H9 (cell line): ENCODE data around the gene ZNF524. TPM values are rescaled to one million over a fixed set of nuclear protein-coding genes. Genes with fewer than 3 reads are reported as not detected.
A peak's percentile ranks its signal among the peaks of the same experiment; 100 is the strongest.

Experiments
- DNase-seq: peaks from one replicate; pipeline ENCODE4 v3.0.0-alpha.2; 2017
- H2AFZ ChIP-seq: one replicate; pipeline ENCODE4 v1.6.1; 2013; ENCODE audit warnings: mild to moderate bottlenecking, low read length, control low read depth, moderate library complexity
- H2AK5ac ChIP-seq: 2 replicates; pipeline ENCODE4 v1.6.1; 2013; ENCODE audit warnings: low read length, control low read depth, mixed read lengths; ENCODE audit not compliant: insufficient read length
- H2BK120ac ChIP-seq: one replicate; pipeline ENCODE4 v1.6.1; 2013; ENCODE audit warnings: low read depth, mild to moderate bottlenecking, low read length, control low read depth, inconsistent platforms; ENCODE audit not compliant: poor library complexity, severe bottlenecking
- H2BK12ac ChIP-seq: 2 replicates; pipeline ENCODE4 v1.6.1; 2013; ENCODE audit warnings: low read length, control low read depth, mixed read lengths, low read depth; ENCODE audit not compliant: insufficient read length
- H2BK15ac ChIP-seq: 2 replicates; pipeline ENCODE4 v1.6.1; 2013; ENCODE audit warnings: low read depth, low read length, control low read depth
- H2BK20ac ChIP-seq: one replicate; pipeline ENCODE4 v1.6.1; 2013; ENCODE audit warnings: low read depth, mild to moderate bottlenecking, low read length, control low read depth, inconsistent platforms; ENCODE audit not compliant: poor library complexity, severe bottlenecking
- H2BK5ac ChIP-seq: 2 replicates; pipeline ENCODE4 v1.6.1; 2013; ENCODE audit warnings: low read length, control low read depth, mixed read lengths; ENCODE audit not compliant: insufficient read length
- H3K14ac ChIP-seq: 2 replicates; pipeline ENCODE4 v1.6.1; 2013; ENCODE audit warnings: low read length, control low read depth; ENCODE audit not compliant: insufficient read depth
- H3K18ac ChIP-seq: 2 replicates; pipeline ENCODE4 v1.6.1; 2013; ENCODE audit warnings: low read depth, mild to moderate bottlenecking, mixed read lengths, low read length, control low read depth; ENCODE audit not compliant: insufficient read length
- H3K23ac ChIP-seq: 2 replicates; pipeline ENCODE4 v1.6.1; 2013; ENCODE audit warnings: low read length, control low read depth, mixed read lengths, low read depth; ENCODE audit not compliant: insufficient read length
- H3K23me2 ChIP-seq: 2 replicates; pipeline ENCODE4 v1.6.1; 2013; ENCODE audit warnings: low read depth, mild to moderate bottlenecking, mixed read lengths, low read length, control low read depth; ENCODE audit not compliant: insufficient read length, poor library complexity, severe bottlenecking
- H3K27ac ChIP-seq: 2 replicates; pipeline ENCODE4 v1.5.1; 2013; ENCODE audit warnings: low read length, control low read depth, mixed read lengths, low read depth; ENCODE audit not compliant: insufficient read length
- H3K27me3 ChIP-seq: 2 replicates; pipeline ENCODE4 v1.6.1; 2013; ENCODE audit warnings: low read length, control low read depth, inconsistent platforms; ENCODE audit not compliant: insufficient read depth
- H3K4ac ChIP-seq: 2 replicates; pipeline ENCODE4 v1.6.1; 2013; ENCODE audit warnings: low read depth, mild to moderate bottlenecking, control low read depth, inconsistent platforms, low read length, moderate library complexity
- H3K4me1 ChIP-seq: 2 replicates; pipeline ENCODE4 v1.6.1; 2013; ENCODE audit warnings: low read length, control low read depth, inconsistent platforms; ENCODE audit not compliant: insufficient read depth
- H3K4me2 ChIP-seq: 2 replicates; pipeline ENCODE4 v1.6.1; 2013; ENCODE audit warnings: low read length, control low read depth, mixed read lengths; ENCODE audit not compliant: insufficient read length, insufficient read depth
- H3K56ac ChIP-seq: 2 replicates; pipeline ENCODE4 v1.6.1; 2013; ENCODE audit warnings: low read depth, mild to moderate bottlenecking, mixed read lengths, low read length, control low read depth; ENCODE audit not compliant: insufficient read length
- H3K79me1 ChIP-seq: 2 replicates; pipeline ENCODE4 v1.6.1; 2013; ENCODE audit warnings: low read depth, mild to moderate bottlenecking, moderate library complexity, low read length, control low read depth, inconsistent platforms; ENCODE audit not compliant: insufficient read depth, poor library complexity, severe bottlenecking
- H3K79me2 ChIP-seq: 2 replicates; pipeline ENCODE4 v1.6.1; 2013; ENCODE audit warnings: low read length, control low read depth, inconsistent platforms; ENCODE audit not compliant: insufficient read depth
- H3K9ac ChIP-seq: 2 replicates; pipeline ENCODE4 v1.6.1; 2013; ENCODE audit warnings: low read length, control low read depth, mixed read lengths; ENCODE audit not compliant: insufficient read length; ENCODE audit errors: extremely low read depth
- H3K9me3 ChIP-seq: one replicate; pipeline ENCODE4 v1.6.1; 2013; ENCODE audit warnings: low read depth, low read length, inconsistent platforms; ENCODE audit not compliant: control insufficient read depth
- H3T11ph ChIP-seq: one replicate; pipeline ENCODE4 v1.6.1; 2013; ENCODE audit warnings: mild to moderate bottlenecking, low read length, control low read depth, inconsistent platforms
- H4K20me1 ChIP-seq: one replicate; pipeline ENCODE4 v1.6.1; 2013; ENCODE audit not compliant: control insufficient read depth, insufficient read length, insufficient read depth
- H4K5ac ChIP-seq: 2 replicates; pipeline ENCODE4 v1.6.1; 2013; ENCODE audit warnings: low read depth, mild to moderate bottlenecking, mixed read lengths, low read length, control low read depth; ENCODE audit not compliant: insufficient read length
- H4K8ac ChIP-seq: replicated peaks from 2 replicates; pipeline ENCODE4 v1.6.1; 2013; ENCODE audit warnings: low read length, control low read depth, mixed read lengths, low read depth; ENCODE audit not compliant: insufficient read length
- H4K91ac ChIP-seq: 2 replicates; pipeline ENCODE4 v1.6.1; 2013; ENCODE audit warnings: low read depth, mild to moderate bottlenecking, moderate library complexity, mixed read lengths, low read length, control low read depth; ENCODE audit not compliant: insufficient read length
- H3K27ac Mint-ChIP-seq, 3 experiments: 2 replicates in 2 of 3; 3 replicates in 1 of 3; pipeline ENCODE4 v1.8.0; 2020 to 2021; ENCODE audit warnings: mixed read lengths in 3 of 3, mild to moderate bottlenecking in 1 of 3, moderate library complexity in 1 of 3
- H3K27me3 Mint-ChIP-seq: 2 replicates; pipeline ENCODE4 v1.8.0; 2021; ENCODE audit warnings: low read depth, mild to moderate bottlenecking, moderate library complexity, mixed read lengths
- H3K36me3 Mint-ChIP-seq, 3 experiments: 2 replicates in 2 of 3; 3 replicates in 1 of 3; pipeline ENCODE4 v1.8.0; 2020 to 2021; ENCODE audit warnings: low read depth in 3 of 3, mixed read lengths in 3 of 3; ENCODE audit not compliant: insufficient read depth in 1 of 3
- H3K4me1 Mint-ChIP-seq, 2 experiments: 2 replicates each; pipeline ENCODE4 v1.8.0; 2020; ENCODE audit warnings: mixed read lengths in 2 of 2
- H3K4me3 Mint-ChIP-seq, 2 experiments: 2 replicates in 1 of 2; 3 replicates in 1 of 2; pipeline ENCODE4 v1.8.0; 2020 to 2021; ENCODE audit warnings: mild to moderate bottlenecking in 2 of 2, mixed read lengths in 2 of 2, moderate library complexity in 1 of 2
- H3K9me3 Mint-ChIP-seq, 2 experiments: 2 replicates in 1 of 2; 3 replicates in 1 of 2; pipeline ENCODE4 v1.8.0; 2020; ENCODE audit warnings: mild to moderate bottlenecking in 2 of 2, mixed read lengths in 2 of 2, moderate library complexity in 1 of 2
- WGBS: extraction: QIAGEN DNeasy Blood & Tissue Kit; methylation state at CpG from one replicate; pipeline ENCODE4 v1.1.7; 2013; ENCODE audit warnings: missing lambda C conversion rate, low lambda C conversion rate, mixed read lengths; ENCODE audit not compliant: insufficient read length; ENCODE audit errors: extremely low coverage; 5-methylcytosine and 5-hydroxymethylcytosine counted together
- total RNA-seq: library from RNA; stranded (reverse); gene quantifications from 2 replicates; pipeline ENCODE4 v1.2.1, GENCODE V29; 2021
- TF ChIP-seq, protein P1 (sequence below): fragments of 200-600 bp; sonication (generic); conservative IDR thresholded peaks from 3 replicates; pipeline ENCODE4 v1.8.0; 2021; ENCODE audit warnings: antibody characterized with exemption, mild to moderate bottlenecking

The ZNF524 gene
- total RNA-seq, 1 experiment from 2014 or later = 3.0 TPM

DNA sequence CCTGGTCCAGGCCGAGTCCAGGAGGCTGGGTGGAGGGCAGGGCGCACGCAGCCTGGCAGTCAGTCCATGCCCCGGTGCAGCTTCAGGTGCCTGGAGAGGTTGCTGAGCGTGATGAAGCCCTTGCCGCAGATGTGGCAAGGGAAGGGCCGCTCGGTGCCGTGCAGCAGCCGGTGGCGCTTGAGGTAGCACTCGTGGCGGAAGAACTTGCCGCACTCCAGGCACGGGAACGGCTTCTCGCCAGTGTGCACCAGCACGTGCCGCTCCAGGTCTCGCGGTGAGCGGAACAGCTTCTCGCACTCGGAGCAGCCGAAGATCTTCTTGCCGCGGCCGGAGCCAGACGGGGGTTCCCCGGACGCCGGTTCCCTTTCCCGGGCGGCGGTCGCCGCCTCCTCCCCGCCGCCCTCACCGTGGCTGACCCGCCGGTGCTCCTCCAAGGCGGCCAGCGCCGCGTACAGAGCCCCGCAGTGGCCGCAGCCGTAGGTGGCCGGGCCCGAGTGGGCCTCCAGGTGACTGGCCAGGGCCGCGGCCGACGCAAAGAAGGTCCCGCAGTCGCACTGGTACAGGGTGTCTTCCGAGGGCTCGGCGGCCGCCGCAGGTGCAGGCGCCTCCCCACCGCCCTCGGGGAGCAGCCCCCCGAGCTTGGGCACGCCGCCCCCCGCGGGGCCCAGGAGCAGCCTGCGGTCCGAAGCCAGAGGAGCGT is 7.5 kb upstream of the ZNF524 start:
- H2AK5ac ChIP-seq = no peak overlapping the region
- no peak overlapping the region for H3K18ac ChIP-seq
- no peak overlapping the region for H4K5ac ChIP-seq
- H2BK15ac ChIP-seq = no peak overlapping the region
- no peak overlapping the region for H3K4me3 Mint-ChIP-seq
- H2AFZ ChIP-seq = no peak overlapping the region
- no peaks in the 10 kb centered on the region; a peak in 1 of 5 replicates for H3K9me3 Mint-ChIP-seq
- no peak overlapping the region for H2BK12ac ChIP-seq
- H3K4me1 ChIP-seq = no peaks in the 10 kb centered on the region; the same call in 1 of the 2 replicates
- no peak overlapping the region; a peak in 1 of 7 replicates for H3K27ac Mint-ChIP-seq
- peaks cover 18 to 36% of the 10 kb centered on the region in 2 experiments for H3K4me1 Mint-ChIP-seq
- no peak overlapping the region for H2BK5ac ChIP-seq
- H2BK20ac ChIP-seq = no peak overlapping the region
- H3K4ac ChIP-seq = no peak overlapping the region
- no peaks in the 10 kb centered on the region for H3K23me2 ChIP-seq
- H3K79me2 ChIP-seq = no peaks in the 10 kb centered on the region
- H3K14ac ChIP-seq = no peak overlapping the region
- TF ChIP-seq, protein P1, sequence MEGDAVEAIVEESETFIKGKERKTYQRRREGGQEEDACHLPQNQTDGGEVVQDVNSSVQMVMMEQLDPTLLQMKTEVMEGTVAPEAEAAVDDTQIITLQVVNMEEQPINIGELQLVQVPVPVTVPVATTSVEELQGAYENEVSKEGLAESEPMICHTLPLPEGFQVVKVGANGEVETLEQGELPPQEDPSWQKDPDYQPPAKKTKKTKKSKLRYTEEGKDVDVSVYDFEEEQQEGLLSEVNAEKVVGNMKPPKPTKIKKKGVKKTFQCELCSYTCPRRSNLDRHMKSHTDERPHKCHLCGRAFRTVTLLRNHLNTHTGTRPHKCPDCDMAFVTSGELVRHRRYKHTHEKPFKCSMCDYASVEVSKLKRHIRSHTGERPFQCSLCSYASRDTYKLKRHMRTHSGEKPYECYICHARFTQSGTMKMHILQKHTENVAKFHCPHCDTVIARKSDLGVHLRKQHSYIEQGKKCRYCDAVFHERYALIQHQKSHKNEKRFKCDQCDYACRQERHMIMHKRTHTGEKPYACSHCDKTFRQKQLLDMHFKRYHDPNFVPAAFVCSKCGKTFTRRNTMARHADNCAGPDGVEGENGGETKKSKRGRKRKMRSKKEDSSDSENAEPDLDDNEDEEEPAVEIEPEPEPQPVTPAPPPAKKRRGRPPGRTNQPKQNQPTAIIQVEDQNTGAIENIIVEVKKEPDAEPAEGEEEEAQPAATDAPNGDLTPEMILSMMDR = no peak
- peaks cover 2% of the 10 kb centered on the region for H4K20me1 ChIP-seq
- H3K79me1 ChIP-seq = no peaks in the 10 kb centered on the region
- H3K56ac ChIP-seq = no peak overlapping the region
- no peaks in the 10 kb centered on the region; the same call in 1 of the 2 replicates for H3K27me3 Mint-ChIP-seq
- no peak overlapping the region for H4K8ac ChIP-seq
- no peak overlapping the region for H3K23ac ChIP-seq
- no peaks in the 10 kb centered on the region for H3K9me3 ChIP-seq
- H3K9ac ChIP-seq = no peak overlapping the region
- DNase-seq = peak; percentile 66
- WGBS = no CpG with 5 or more reads among the region's 73 CpGs
- H3K27me3 ChIP-seq = no peaks in the 10 kb centered on the region
- H3K36me3 Mint-ChIP-seq = peaks cover 27 to 32% (median 28%) of the 10 kb centered on the region in 3 experiments; a peak in 6 of 7 replicates
- H3T11ph ChIP-seq = no peak overlapping the region
- no peak overlapping the region for H3K27ac ChIP-seq
- no peak overlapping the region for H2BK120ac ChIP-seq
- H3K4me2 ChIP-seq = no peak overlapping the region
- no peak overlapping the region for H4K91ac ChIP-seq
